ENCODE data around the gene PLAAT2. TPM values are rescaled to one million over a fixed set of nuclear protein-coding genes. Genes with fewer than 3 reads are reported as not detected.
"Not testable (repeated sequence)": the region's sequence is repeated elsewhere in the genome, so short reads cannot be mapped to it uniquely, and the experiment has no call there.

PLAAT2 gene
- total RNA-seq, 1 experiment from 2014 or later: not detected

DNA sequence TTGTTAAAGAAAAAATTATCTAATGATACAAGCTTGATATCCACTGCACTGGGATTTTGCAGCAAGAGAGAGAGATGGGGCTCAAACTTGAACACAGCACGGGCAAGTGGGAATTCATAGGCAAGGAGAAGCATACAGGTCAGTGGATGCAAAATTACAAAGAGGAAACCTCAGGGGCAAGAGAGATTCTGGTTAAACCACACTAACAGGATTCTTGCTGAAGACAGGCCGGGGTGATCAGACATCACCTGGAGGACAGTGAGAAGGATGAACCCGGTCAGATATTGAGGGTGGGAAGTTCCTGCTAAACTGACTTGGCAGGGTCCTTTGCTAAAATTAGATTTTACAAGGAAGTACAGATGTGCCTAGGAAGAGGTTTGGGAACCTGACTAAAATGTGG, 29.1 kb downstream of the PLAAT2 start:
- H3K27me3 ChIP-seq (ENCODE audit: low read length): no peaks in the 10 kb centered on the region
- H4K20me1 ChIP-seq (ENCODE audit: insufficient read depth, low read depth, low read length): no peaks in the 10 kb centered on the region
- no peaks in the 10 kb centered on the region for H3K36me3 ChIP-seq (ENCODE audit: insufficient read depth, low read length)
- no peak for DNase-seq
- no peaks in the 10 kb centered on the region for H3K9me3 ChIP-seq (ENCODE audit: low read length)
- no peak overlapping the region for H3K4me3 ChIP-seq (ENCODE audit: low read length)
- no peaks in the 10 kb centered on the region for H3K79me2 ChIP-seq (ENCODE audit: low read length)
- H3K27ac ChIP-seq (ENCODE audit: low read length): no peak overlapping the region
- no peak overlapping the region for H2AFZ ChIP-seq (ENCODE audit: low read length)
- no peak overlapping the region for H3K9ac ChIP-seq (ENCODE audit: low read length)
- no peaks in the 10 kb centered on the region for H3K9me2 ChIP-seq (replicated peaks; ENCODE audit: insufficient read depth, low read length)
- peaks cover 5% of the 10 kb centered on the region for H3K4me1 ChIP-seq (ENCODE audit: low read length)
- no peak overlapping the region for H3K4me2 ChIP-seq (ENCODE audit: low read depth, low read length, poor library complexity, severe bottlenecking)

GRCh38 chr11:63532799-63533475, 30.2 kb downstream of the PLAAT2 start:
- no peak for DNase-seq
- Histone ChIP-seq H3K4me1 (ENCODE audit: low read length) (peaks cover 5% of the 10 kb centered on the region), H3K27me3 (ENCODE audit: low read length) (no peaks in the 10 kb centered on the region), H3K9me3 (ENCODE audit: low read length) (no peaks in the 10 kb centered on the region), H2AFZ (ENCODE audit: low read length) (no peak overlapping the region), H3K4me3 (ENCODE audit: low read length) (no peak overlapping the region), H3K27ac (ENCODE audit: low read length) (no peak overlapping the region), H3K36me3 (ENCODE audit: insufficient read depth, low read length) (no peaks in the 10 kb centered on the region), H4K20me1 (ENCODE audit: insufficient read depth, low read depth, low read length) (no peaks in the 10 kb centered on the region), H3K4me2 (ENCODE audit: low read depth, low read length, poor library complexity, severe bottlenecking) (no peak overlapping the region), H3K9me2 (replicated peaks; ENCODE audit: insufficient read depth, low read length) (no peaks in the 10 kb centered on the region), H3K9ac (ENCODE audit: low read length) (no peak overlapping the region), H3K79me2 (ENCODE audit: low read length) (no peaks in the 10 kb centered on the region)

- Histone ChIP-seq H3K4me1 (ENCODE audit: low read length) (peaks cover 4% of the 10 kb centered on the region), H3K4me3 (ENCODE audit: low read length) (no peak overlapping the region), H3K9ac (ENCODE audit: low read length) (no peak overlapping the region)
These were observed 31.1 kb downstream of the PLAAT2 start for GRCh38 chr11:63532117-63532516.

DNA sequence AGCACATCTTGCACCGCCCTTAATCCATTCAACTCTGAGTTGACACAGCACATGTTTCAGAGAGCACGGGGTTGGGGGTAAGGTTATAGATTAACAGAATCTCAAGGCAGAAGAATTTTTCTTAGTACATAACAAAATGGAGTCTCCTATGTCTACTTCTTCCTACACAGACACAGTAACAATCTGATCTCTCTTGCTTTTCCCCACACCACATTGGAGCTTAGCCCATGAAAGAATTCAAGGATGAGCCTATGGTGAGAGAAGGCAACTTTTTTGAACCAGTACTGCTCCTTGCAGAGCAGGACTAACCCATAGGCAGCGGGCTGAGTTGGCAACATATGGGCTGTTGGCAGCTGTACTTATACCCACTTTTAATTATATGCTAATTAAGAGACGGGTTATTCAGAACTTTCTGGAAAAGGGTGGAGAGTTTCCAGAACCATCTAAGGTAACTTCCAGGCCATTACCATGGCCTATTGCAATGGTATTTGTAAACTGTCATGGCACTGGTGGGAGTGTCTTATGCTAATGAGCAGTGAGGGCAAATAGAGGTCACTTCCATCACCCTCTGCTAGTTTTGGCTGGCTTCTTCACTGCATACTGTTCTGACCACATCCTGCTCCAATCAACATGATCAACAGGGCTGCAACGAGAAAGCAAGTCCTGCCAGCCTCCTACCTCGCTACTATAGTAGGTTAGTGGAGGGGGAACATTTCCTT, 31.9 kb downstream of the PLAAT2 start:
- not testable (repeated sequence) for H3K27ac ChIP-seq (ENCODE audit: low read length); H3K9me3 ChIP-seq (ENCODE audit: low read length); H3K36me3 ChIP-seq (ENCODE audit: insufficient read depth, low read length); H4K20me1 ChIP-seq (ENCODE audit: insufficient read depth, low read depth, low read length); H3K9me2 ChIP-seq (replicated peaks; ENCODE audit: insufficient read depth, low read length); H3K79me2 ChIP-seq (ENCODE audit: low read length); H3K27me3 ChIP-seq (ENCODE audit: low read length); H2AFZ ChIP-seq (ENCODE audit: low read length); H3K4me2 ChIP-seq (ENCODE audit: low read depth, low read length, poor library complexity, severe bottlenecking); DNase-seq; H3K4me1 ChIP-seq (ENCODE audit: low read length); H3K4me3 ChIP-seq (ENCODE audit: low read length); H3K9ac ChIP-seq (ENCODE audit: low read length)

More at GRCh38 chr11:63532117-63532516, 31.1 kb downstream of the PLAAT2 start:
- Histone ChIP-seq H2AFZ (ENCODE audit: low read length) (no peak overlapping the region), H4K20me1 (ENCODE audit: insufficient read depth, low read depth, low read length) (no peaks in the 10 kb centered on the region), H3K9me2 (replicated peaks; ENCODE audit: insufficient read depth, low read length) (no peaks in the 10 kb centered on the region), H3K79me2 (ENCODE audit: low read length) (no peaks in the 10 kb centered on the region), H3K36me3 (ENCODE audit: insufficient read depth, low read length) (no peaks in the 10 kb centered on the region), H3K9me3 (ENCODE audit: low read length) (no peaks in the 10 kb centered on the region), H3K27ac (ENCODE audit: low read length) (no peak overlapping the region), H3K27me3 (ENCODE audit: low read length) (no peaks in the 10 kb centered on the region), H3K4me2 (ENCODE audit: low read depth, low read length, poor library complexity, severe bottlenecking) (no peak overlapping the region)
- DNase-seq: no peak

DNA sequence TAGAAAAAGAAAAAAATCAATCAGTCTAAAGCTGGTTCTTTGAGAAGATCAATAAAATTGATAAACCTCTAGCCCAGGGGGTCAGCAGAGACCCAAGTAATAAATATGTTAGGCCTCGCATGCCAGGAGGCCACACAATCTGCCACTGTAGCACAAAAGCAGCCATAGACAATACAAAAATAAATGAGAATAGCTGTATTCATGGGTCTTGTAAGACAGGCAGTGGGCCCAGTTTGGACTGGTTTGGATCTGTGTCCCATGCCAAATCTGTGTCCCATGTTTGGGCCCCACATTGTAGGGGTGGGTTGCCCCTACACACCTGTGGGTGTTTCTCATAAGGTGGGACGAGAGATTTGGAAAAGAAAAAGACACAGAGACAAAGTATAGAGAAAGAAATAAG, 33.2 kb downstream of the PLAAT2 start:
- H3K9ac ChIP-seq (ENCODE audit: low read length): no peak overlapping the region
- H3K4me3 ChIP-seq (ENCODE audit: low read length): no peak overlapping the region
- H3K9me2 ChIP-seq (replicated peaks; ENCODE audit: insufficient read depth, low read length): no peaks in the 10 kb centered on the region
- DNase-seq: no peak
- no peak overlapping the region for H3K4me2 ChIP-seq (ENCODE audit: low read depth, low read length, poor library complexity, severe bottlenecking)
- H2AFZ ChIP-seq (ENCODE audit: low read length): no peak overlapping the region
- H3K4me1 ChIP-seq (ENCODE audit: low read length): no peaks in the 10 kb centered on the region
- no peaks in the 10 kb centered on the region for H3K27me3 ChIP-seq (ENCODE audit: low read length)
- H3K27ac ChIP-seq (ENCODE audit: low read length): no peak overlapping the region
- no peaks in the 10 kb centered on the region for H3K36me3 ChIP-seq (ENCODE audit: insufficient read depth, low read length)
- no peaks in the 10 kb centered on the region for H3K79me2 ChIP-seq (ENCODE audit: low read length)
- H4K20me1 ChIP-seq (ENCODE audit: insufficient read depth, low read depth, low read length): no peaks in the 10 kb centered on the region
- no peaks in the 10 kb centered on the region for H3K9me3 ChIP-seq (ENCODE audit: low read length)

- not testable (repeated sequence) for H3K9me2 ChIP-seq (replicated peaks; ENCODE audit: insufficient read depth, low read length); H3K9ac ChIP-seq (ENCODE audit: low read length); H3K4me3 ChIP-seq (ENCODE audit: low read length); H3K9me3 ChIP-seq (ENCODE audit: low read length); H3K36me3 ChIP-seq (ENCODE audit: insufficient read depth, low read length); H3K4me1 ChIP-seq (ENCODE audit: low read length); H3K4me2 ChIP-seq (ENCODE audit: low read depth, low read length, poor library complexity, severe bottlenecking); H3K79me2 ChIP-seq (ENCODE audit: low read length); DNase-seq; H4K20me1 ChIP-seq (ENCODE audit: insufficient read depth, low read depth, low read length); H2AFZ ChIP-seq (ENCODE audit: low read length); H3K27ac ChIP-seq (ENCODE audit: low read length); H3K27me3 ChIP-seq (ENCODE audit: low read length)
These were observed 33.8 kb downstream of the PLAAT2 start for GRCh38 chr11:63529373-63529772.

GRCh38 chr11:63528729-63529278, 34.4 kb downstream of the PLAAT2 start:
- H3K27me3 ChIP-seq (ENCODE audit: low read length); H2AFZ ChIP-seq (ENCODE audit: low read length); H3K79me2 ChIP-seq (ENCODE audit: low read length): not testable (repeated sequence)

DNA sequence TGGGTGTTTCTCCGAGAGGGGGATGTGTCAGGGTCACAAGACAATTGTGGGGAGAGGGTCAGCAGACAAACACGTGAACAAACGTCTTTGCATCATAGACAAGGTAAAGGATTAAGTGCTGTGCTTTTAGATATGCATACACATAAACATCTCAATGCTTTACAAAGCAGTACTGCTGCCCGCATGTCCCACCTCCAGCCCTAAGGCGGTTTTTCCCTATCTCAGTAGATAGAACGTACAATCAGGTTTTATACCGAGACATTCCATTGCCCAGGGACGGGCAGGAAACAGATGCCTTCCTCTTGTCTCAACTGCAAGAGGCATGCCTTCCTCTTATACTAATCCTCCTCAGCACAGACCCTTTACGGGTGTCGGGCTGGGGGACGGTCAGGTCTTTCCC, 35.0 kb downstream of the PLAAT2 start:
- H3K27me3 ChIP-seq (ENCODE audit: low read length); DNase-seq: not testable (repeated sequence)

More at GRCh38 chr11:63528729-63529278, 34.4 kb downstream of the PLAAT2 start:
- DNase-seq; H3K4me3 ChIP-seq (ENCODE audit: low read length); H3K9me3 ChIP-seq (ENCODE audit: low read length); H4K20me1 ChIP-seq (ENCODE audit: insufficient read depth, low read depth, low read length); H3K4me2 ChIP-seq (ENCODE audit: low read depth, low read length, poor library complexity, severe bottlenecking); H3K9me2 ChIP-seq (replicated peaks; ENCODE audit: insufficient read depth, low read length); H3K27ac ChIP-seq (ENCODE audit: low read length); H3K4me1 ChIP-seq (ENCODE audit: low read length); H3K36me3 ChIP-seq (ENCODE audit: insufficient read depth, low read length); H3K9ac ChIP-seq (ENCODE audit: low read length): not testable (repeated sequence)

More for the DNA sequence above, 35.0 kb downstream of the PLAAT2 start:
- not testable (repeated sequence) for H3K4me3 ChIP-seq (ENCODE audit: low read length); H3K9me2 ChIP-seq (replicated peaks; ENCODE audit: insufficient read depth, low read length); H3K4me1 ChIP-seq (ENCODE audit: low read length); H3K36me3 ChIP-seq (ENCODE audit: insufficient read depth, low read length); H3K9me3 ChIP-seq (ENCODE audit: low read length); H3K27ac ChIP-seq (ENCODE audit: low read length); H4K20me1 ChIP-seq (ENCODE audit: insufficient read depth, low read depth, low read length); H2AFZ ChIP-seq (ENCODE audit: low read length); H3K9ac ChIP-seq (ENCODE audit: low read length); H3K4me2 ChIP-seq (ENCODE audit: low read depth, low read length, poor library complexity, severe bottlenecking); H3K79me2 ChIP-seq (ENCODE audit: low read length)
